K562 (cell line): Measurements from ENCODE around the gene TOPORS. TPM values are rescaled to one million over a fixed set of nuclear protein-coding genes. Genes with fewer than 3 reads are reported as not detected.

Experiments
- ATAC-seq: fragments of 200-7000 bp; cut with Tn5 transposase; 3 replicates; pipeline ENCODE4 v1.9.1; 2020; ENCODE audit warnings: moderate library complexity
- BruUV-seq: library from RNA; stranded (reverse); fragments of 400-500 nt; replicated peaks from 2 replicates; lab custom pipeline; 2021; lab: Mats Ljungman, UMichigan
- CTCF ChIA-PET: fragments of 300-600 bp; formaldehyde crosslinking; extraction: SDS; loops from one replicate; lab custom pipeline; 2021; ENCODE audit warnings: low intra/inter-chr PET ratio; lab: Yijun Ruan, JAX
- POLR2A ChIA-PET: fragments of 300-600, 350-650 bp; sonication (Branson Sonifier 250); formaldehyde crosslinking; extraction: SDS; loops from one replicate; lab custom pipeline; 2021; ENCODE audit warnings: antibody characterized with exemption, inconsistent platforms; lab: Yijun Ruan, JAX
- DNase-seq, 4 experiments: peaks; one replicate each; pipeline versions ENCODE4 v3.0.0 to v3.0.0-alpha.2; 2011 to 2018; ENCODE audit warnings: low spot score in 3 of 4, mixed read lengths in 3 of 4; ENCODE audit errors: extremely low read depth in 1 of 4
- FAIRE-seq: peaks from 2 replicates; lab custom pipeline; 2011; peaks lifted over from hg19 to GRCh38; lab: Jason Lieb, UNC
- H2AFZ ChIP-seq: 2 replicates; pipeline ENCODE4 v1.6.0; 2011; ENCODE audit warnings: low read depth, low read length, control low read depth, inconsistent platforms
- H3K27ac ChIP-seq: fragments of 200-600 bp; 3 replicates; pipeline ENCODE4 v1.8.0; 2011; ENCODE audit warnings: low read depth, mild to moderate bottlenecking, control low read depth, inconsistent platforms, low read length, moderate library complexity, mixed read lengths; ENCODE audit errors: extremely low read depth
- H3K27me3 ChIP-seq, 2 experiments: fragments of 300-600 bp in 1 of 2; 2 replicates in 1 of 2; 3 replicates in 1 of 2; pipeline versions ENCODE4 v1.6.0 to v1.8.0; 2011; ENCODE audit warnings: inconsistent platforms in 2 of 2, low read length in 2 of 2, mild to moderate bottlenecking in 1 of 2, mixed read lengths in 1 of 2, moderate library complexity in 1 of 2; ENCODE audit not compliant: control insufficient read depth in 2 of 2, insufficient read depth in 2 of 2
- H3K36me3 ChIP-seq: fragments of 300-600 bp; 3 replicates; pipeline ENCODE4 v1.8.0; 2011; ENCODE audit warnings: mild to moderate bottlenecking, low read length, inconsistent platforms; ENCODE audit not compliant: control insufficient read depth, insufficient read depth
- H3K4me1 ChIP-seq, 2 experiments: fragments of 200-600 bp in 1 of 2; replicated peaks in 1 of 2; 2 replicates in 1 of 2; 3 replicates in 1 of 2; pipeline versions ENCODE4 v1.5.1 to v1.8.0; 2011; ENCODE audit warnings: inconsistent platforms in 2 of 2, low read length in 2 of 2, mild to moderate bottlenecking in 1 of 2, mixed read lengths in 1 of 2, moderate library complexity in 1 of 2; ENCODE audit not compliant: control insufficient read depth in 2 of 2, insufficient read depth in 2 of 2
- H3K4me2 ChIP-seq: 2 replicates; pipeline ENCODE4 v1.6.1; 2011; ENCODE audit warnings: low read length, control low read depth, inconsistent platforms, mixed read lengths; ENCODE audit not compliant: insufficient read depth
- H3K4me3 ChIP-seq: fragments of 200-600 bp; sonication (generic), shearing (Covaris generic); 2 replicates; pipeline ENCODE4 v1.5.1; 2016; ENCODE audit warnings: control low read depth, inconsistent platforms
- H3K79me2 ChIP-seq: fragments of 200-600 bp; 3 replicates; pipeline ENCODE4 v1.8.0; 2011; ENCODE audit warnings: low read length, inconsistent platforms; ENCODE audit not compliant: control insufficient read depth, insufficient read depth
- H3K9ac ChIP-seq, 2 experiments: 2 replicates each; pipeline versions ENCODE4 v1.6.0 to v1.6.1; 2011; ENCODE audit warnings: low read depth in 2 of 2, low read length in 2 of 2, control low read depth in 1 of 2, inconsistent platforms in 1 of 2, mild to moderate bottlenecking in 1 of 2, mixed read lengths in 1 of 2; ENCODE audit not compliant: insufficient read depth in 1 of 2
- H3K9me1 ChIP-seq: one replicate; pipeline ENCODE4 v1.6.0; 2011; ENCODE audit warnings: inconsistent platforms, mild to moderate bottlenecking, low read length, moderate library complexity; ENCODE audit not compliant: control insufficient read depth, insufficient read depth
- H3K9me3 ChIP-seq: replicated peaks from 2 replicates; pipeline ENCODE4 v1.5.1; 2011; ENCODE audit warnings: low read depth, low read length, inconsistent platforms; ENCODE audit not compliant: control insufficient read depth, insufficient read depth
- H4K20me1 ChIP-seq: replicated peaks from 2 replicates; pipeline ENCODE4 v1.6.1; 2011; ENCODE audit warnings: low read length, inconsistent platforms, mixed read lengths; ENCODE audit not compliant: control insufficient read depth, insufficient read depth
- ADNP ChIP-seq: fragments of 200-800 bp; sonication (Bioruptor generic); IDR thresholded peaks from 2 replicates; pipeline ENCODE4 v1.6.1; 2016; ENCODE audit warnings: missing genetic modification characterization, missing compliant biosample characterization
- ARID2 ChIP-seq: fragments of 450-650 bp; IDR thresholded peaks from 2 replicates; pipeline ENCODE4 v1.6.1; 2017; ENCODE audit warnings: antibody characterized with exemption, mild to moderate bottlenecking
- BACH1 ChIP-seq: fragments of 200-800 bp; sonication (Bioruptor generic); IDR thresholded peaks from 2 replicates; pipeline ENCODE4 v1.6.1; 2016; ENCODE audit warnings: missing genetic modification characterization, missing compliant biosample characterization
- ERF ChIP-seq: fragments of 450-650 bp; formaldehyde crosslinking; IDR thresholded peaks from 2 replicates; pipeline ENCODE4 v1.4.0; 2020; ENCODE audit warnings: mild to moderate bottlenecking, mixed read lengths
- HMG20B ChIP-seq: fragments of 250-450 bp; sonication (Bioruptor Pico); IDR thresholded peaks from 2 replicates; pipeline ENCODE4 v1.5.0; 2021; ENCODE audit warnings: mild to moderate bottlenecking
- KLF16 ChIP-seq: IDR thresholded peaks from 2 replicates; pipeline ENCODE4 v1.6.1; 2016; ENCODE audit warnings: antibody characterized with exemption
- KLF6 ChIP-seq: fragments of 250-450 bp; sonication (Bioruptor Pico); IDR thresholded peaks from 2 replicates; pipeline ENCODE4 v1.4.0; 2020; ENCODE audit warnings: mild to moderate bottlenecking, moderate library complexity, borderline replicate concordance
- MBD2 ChIP-seq: sonication (generic); IDR thresholded peaks from 2 replicates; pipeline ENCODE4 v1.6.1; 2016; ENCODE audit warnings: low read depth, borderline replicate concordance
- MECOM ChIP-seq: fragments of 250-450 bp; sonication (Bioruptor Pico); IDR thresholded peaks from 2 replicates; pipeline ENCODE4 v1.8.0; 2022; ENCODE audit warnings: inconsistent platforms
- PCBP1 ChIP-seq: fragments of 200-400 bp; formaldehyde crosslinking; IDR thresholded peaks from 2 replicates; pipeline ENCODE4 v1.6.1; 2018; ENCODE audit warnings: mild to moderate bottlenecking, low read depth, low read length; ENCODE audit not compliant: poor library complexity, severe bottlenecking
- POLR2B ChIP-seq: fragments of 450-650 bp; IDR thresholded peaks from 2 replicates; pipeline ENCODE4 v1.6.1; 2018; ENCODE audit warnings: low read depth; ENCODE audit not compliant: partially characterized antibody
- POLR3A ChIP-seq: IDR thresholded peaks from 2 replicates; pipeline ENCODE4 v1.6.1; 2011; ENCODE audit warnings: borderline replicate concordance, mild to moderate bottlenecking, moderate library complexity; ENCODE audit not compliant: insufficient read length, insufficient read depth; ENCODE audit errors: extremely low read depth
- RCOR1 ChIP-seq, 2 experiments: IDR thresholded peaks; 2 replicates each; pipeline ENCODE4 v1.6.1; 2012; ENCODE audit warnings: low read depth in 2 of 2, low read length in 2 of 2, borderline replicate concordance in 1 of 2, improper control_type of control experiment in 1 of 2
- SIX5 ChIP-seq, 2 experiments: IDR thresholded peaks; 2 replicates each; pipeline ENCODE4 v1.6.1; 2011; ENCODE audit warnings: low read length in 2 of 2, borderline replicate concordance in 1 of 2, low read depth in 1 of 2, mild to moderate bottlenecking in 1 of 2, moderate library complexity in 1 of 2; ENCODE audit not compliant: insufficient read depth in 1 of 2
- SOX6 ChIP-seq: fragments of 450-650 bp; IDR thresholded peaks from 2 replicates; pipeline ENCODE4 v1.6.1; 2014; ENCODE audit warnings: mild to moderate bottlenecking
- XRCC4 ChIP-seq: IDR thresholded peaks from one replicate; pipeline ENCODE4 v1.6.1; 2011; ENCODE audit not compliant: insufficient read depth, insufficient read length; ENCODE audit errors: extremely low read depth
- ZC3H4 ChIP-seq: sonication (generic); formaldehyde crosslinking; IDR thresholded peaks from 2 replicates; pipeline ENCODE4 v1.9.0; 2021; ENCODE audit warnings: missing genetic modification reagents, borderline replicate concordance
- ZFP1 ChIP-seq: fragments of 450-650 bp; formaldehyde crosslinking; IDR thresholded peaks from 2 replicates; pipeline ENCODE4 v1.4.0; 2020; ENCODE audit warnings: mild to moderate bottlenecking, mixed read lengths
- ZNF124 ChIP-seq: sonication (generic); formaldehyde crosslinking; IDR thresholded peaks from 2 replicates; pipeline ENCODE4 v1.8.1; 2022; ENCODE audit warnings: missing genetic modification reagents
- ZNF431 ChIP-seq: sonication (generic); formaldehyde crosslinking; IDR thresholded peaks from 2 replicates; pipeline ENCODE4 v1.8.0; 2022; ENCODE audit warnings: mild to moderate bottlenecking, missing genetic modification reagents
- ZNF561 ChIP-seq: fragments of 450-650 bp; formaldehyde crosslinking; conservative IDR thresholded peaks from 2 replicates; pipeline ENCODE4 v1.4.0; 2020; ENCODE audit warnings: mild to moderate bottlenecking, moderate library complexity
- ZNF764 ChIP-seq: fragments of 250-450 bp; sonication (Bioruptor Pico); IDR thresholded peaks from 2 replicates; pipeline ENCODE4 v1.4.0; 2020; ENCODE audit warnings: low read depth, mild to moderate bottlenecking, moderate library complexity
- WGBS: fragments of 100-300 bp; shearing (Covaris generic); methylation state at CpG from one replicate; pipeline ENCODE4 v1.1.6; 2016; ENCODE audit warnings: low coverage, mixed read lengths; ENCODE audit not compliant: insufficient coverage; ENCODE audit errors: missing lambda C conversion rate; 5-methylcytosine and 5-hydroxymethylcytosine counted together
- in situ Hi-C: fragments of 300-500 bp; cut with MboI; formaldehyde crosslinking; loops from 4 replicates; pipeline ENCODE4 v1.15.0; 2018; ENCODE audit warnings: inconsistent platforms, mixed read lengths
- intact Hi-C: fragments of 100-400 bp; cut with micrococcal nuclease; formaldehyde crosslinking; loops from 2 replicates; pipeline ENCODE4 v1.14.2; 2022
- polyA plus RNA-seq, 8 experiments: library from polyadenylated mRNA; depleted of rRNA in 4 of 8; stranded (reverse) in 5 of 8; unstranded in 3 of 8; fragments of >200 nt; fragmentation: Nextera tagmentation in 2 of 8; fragmentation: Illumina TruSeq in 1 of 8; extraction: Ambion mirVana in 2 of 8; extraction: Trizol in 1 of 8; gene quantifications; 2 replicates each; pipeline versions ENCODE4 v1.2.1 to v1.2.3, GENCODE V29; 2011 to 2014; ENCODE audit warnings: inconsistent platforms in 1 of 8, missing spikeins in 1 of 8
- total RNA-seq, 7 experiments: library from RNA; depleted of rRNA in 6 of 7; stranded (reverse); fragments of >200 nt in 6 of 7; fragmentation: Illumina TruSeq in 2 of 7; extraction: Trizol in 2 of 7; gene quantifications; 2 replicates each; pipeline versions ENCODE4 v1.2.1 to v1.2.3, GENCODE V29; 2011 to 2021; ENCODE audit warnings: low replicate concordance in 1 of 7
- TF ChIP-seq, protein P1 (sequence below): fragments of 450-650 bp; IDR thresholded peaks from 2 replicates; pipeline ENCODE4 v1.6.1; 2017; ENCODE audit warnings: antibody characterized with exemption

The TOPORS gene
- total and polyA plus RNA-seq, 9 of the 15 experiments (the other 6 are each of a cell fraction or from before 2014, with no cell fraction given), result 4.3 to 19.6 (median 9.9) TPM

- ChIA-PET POLR2A (interaction anchor here (1.4 kb wide), 1 partner anchor 11 kb away, joined by 4 read pairs; no protein-coding TSS in a partner anchor), CTCF (no interaction called here)
- in situ Hi-C loops, result no loop called here
Measured at GRCh38 chr9:32590898-32591297, 38.5 kb upstream of the TOPORS start.

DNA sequence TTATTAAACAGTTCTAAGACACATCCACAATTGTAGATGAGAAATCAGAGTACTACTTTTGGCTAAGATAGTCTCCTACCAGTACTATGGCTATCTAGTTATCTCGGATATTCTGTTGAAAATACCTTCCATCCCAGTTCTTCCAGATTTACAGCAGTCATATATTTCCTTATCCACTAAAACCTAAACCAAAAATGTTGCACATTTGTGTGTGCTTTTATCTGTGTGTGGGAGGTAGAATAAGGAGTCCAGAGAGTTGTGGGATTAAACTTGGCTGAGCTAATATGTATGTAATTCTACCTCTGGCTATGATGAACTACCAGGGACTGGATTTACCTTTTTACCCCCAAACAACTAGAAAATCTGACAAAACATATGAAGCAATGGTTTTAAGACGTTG lies 38.1 kb upstream of the TOPORS start:
- POLR2A ChIA-PET, result interaction anchor here (1.4 kb wide), 1 partner anchor 11 kb away, joined by 4 read pairs; no protein-coding TSS in a partner anchor
- no peak for FAIRE-seq
- Histone ChIP-seq H3K9me1 (no peaks in the 10 kb centered on the region), H4K20me1 (no peaks in the 10 kb centered on the region), H3K79me2 (no peaks in the 10 kb centered on the region), H3K4me1 (no peaks in the 10 kb centered on the region), H3K9me3 (no peaks in the 10 kb centered on the region), H2AFZ (no peak overlapping the region), H3K36me3 (no peaks in the 10 kb centered on the region), H3K4me3 (no peak overlapping the region), H3K9ac (no peak overlapping the region), H3K27me3 (no peaks in the 10 kb centered on the region; a peak in 1 of 5 replicates), H3K4me2 (no peak overlapping the region), H3K27ac (no peak overlapping the region)
- ATAC-seq, result no peak
- intact Hi-C loops, result no loop called here
- whole genome bisulfite sequencing, result 0% methylated on average over 2 of the region's 2 CpGs
- BruUV-seq, result no TSS peak
- no peak for DNase-seq
- CTCF ChIA-PET, result no interaction called here
- in situ Hi-C loops, result no loop called here
- TF ChIP-seq POLR2B (no peak), MBD2 (no peak), HMG20B (no peak), PCBP1 (no peak), BACH1 (tag) (no peak), ZFP1 (CRISPR knock-in tag) (no peak), SIX5 (IDR thresholded peaks at IDR 0.05; ENCODE audit: borderline replicate concordance in 1 of 2, insufficient read depth in 1 of 2, low read depth in 1 of 2, low read length in 2 of 2) (no peak), MECOM (CRISPR knock-in tag) (no peak), ARID2 (no peak), ZNF431 (no peak), ZNF764 (CRISPR knock-in tag) (no peak)
- TF ChIP-seq, protein P1, sequence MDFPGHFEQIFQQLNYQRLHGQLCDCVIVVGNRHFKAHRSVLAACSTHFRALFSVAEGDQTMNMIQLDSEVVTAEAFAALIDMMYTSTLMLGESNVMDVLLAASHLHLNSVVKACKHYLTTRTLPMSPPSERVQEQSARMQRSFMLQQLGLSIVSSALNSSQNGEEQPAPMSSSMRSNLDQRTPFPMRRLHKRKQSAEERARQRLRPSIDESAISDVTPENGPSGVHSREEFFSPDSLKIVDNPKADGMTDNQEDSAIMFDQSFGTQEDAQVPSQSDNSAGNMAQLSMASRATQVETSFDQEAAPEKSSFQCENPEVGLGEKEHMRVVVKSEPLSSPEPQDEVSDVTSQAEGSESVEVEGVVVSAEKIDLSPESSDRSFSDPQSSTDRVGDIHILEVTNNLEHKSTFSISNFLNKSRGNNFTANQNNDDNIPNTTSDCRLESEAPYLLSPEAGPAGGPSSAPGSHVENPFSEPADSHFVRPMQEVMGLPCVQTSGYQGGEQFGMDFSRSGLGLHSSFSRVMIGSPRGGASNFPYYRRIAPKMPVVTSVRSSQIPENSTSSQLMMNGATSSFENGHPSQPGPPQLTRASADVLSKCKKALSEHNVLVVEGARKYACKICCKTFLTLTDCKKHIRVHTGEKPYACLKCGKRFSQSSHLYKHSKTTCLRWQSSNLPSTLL, result no peak

More at GRCh38 chr9:32590898-32591297, 38.5 kb upstream of the TOPORS start:
- Histone ChIP-seq H3K9me3 (no peaks in the 10 kb centered on the region), H3K36me3 (no peaks in the 10 kb centered on the region), H3K4me1 (no peaks in the 10 kb centered on the region), H3K27me3 (no peaks in the 10 kb centered on the region; a peak in 1 of 5 replicates), H3K9me1 (no peaks in the 10 kb centered on the region), H3K79me2 (no peaks in the 10 kb centered on the region), H3K27ac (no peak overlapping the region), H2AFZ (no peak overlapping the region), H3K4me3 (no peak overlapping the region), H4K20me1 (no peaks in the 10 kb centered on the region), H3K9ac (no peak overlapping the region), H3K4me2 (no peak overlapping the region)
- ATAC-seq (no peak), FAIRE-seq (no peak), DNase-seq (no peak)
- BruUV-seq, result no TSS peak
- no peak for TF ChIP-seq ADNP (tag)
- TF ChIP-seq KLF16, result no peak
- TF ChIP-seq KLF6 (CRISPR knock-in tag), result no peak
- TF ChIP-seq ZC3H4 (CRISPR knock-in tag), result no peak
- no peak for TF ChIP-seq SOX6
- TF ChIP-seq RCOR1 (IDR thresholded peaks at IDR 0.05; ENCODE audit: borderline replicate concordance in 1 of 2, low read depth in 2 of 2, low read length in 2 of 2), result no peak
- TF ChIP-seq XRCC4, result no peak
- TF ChIP-seq ZNF561 (CRISPR knock-in tag), result no peak
- no peak for TF ChIP-seq POLR3A
- no peak for TF ChIP-seq ERF
- TF ChIP-seq ZNF124 (CRISPR knock-in tag), result no peak
- intact Hi-C loops, result no loop called here
- 14% methylated on average over 1 of the region's 1 CpG for WGBS
